DOHH2 (cell line): ENCODE results near the gene SRMS.

ENCODE experiments used
- H3F3A ChIP-seq: fragments of 200-600 bp; sonication (generic), shearing (Covaris generic); 2 replicates; pipeline ENCODE4 v1.6.0; 2016; ENCODE audit warnings: antibody characterized with exemption, mild to moderate bottlenecking; ENCODE audit not compliant: control insufficient read depth, insufficient read depth
- H3K27ac ChIP-seq: fragments of 200-600 bp; sonication (generic); 2 replicates; pipeline ENCODE4 v1.5.1; 2014; ENCODE audit warnings: low read depth, mild to moderate bottlenecking, low read length, moderate library complexity
- H3K27me3 ChIP-seq: fragments of 200-600 bp; sonication (generic); 2 replicates; pipeline ENCODE4 v1.6.1; 2014; ENCODE audit warnings: mild to moderate bottlenecking, low read length, mixed read lengths; ENCODE audit not compliant: control insufficient read depth
- H3K36me3 ChIP-seq: fragments of 200-600 bp; sonication (generic); 2 replicates; pipeline ENCODE4 v1.6.1; 2014; ENCODE audit warnings: mild to moderate bottlenecking, low read length, moderate library complexity, mixed read lengths; ENCODE audit not compliant: control insufficient read depth
- H3K4me1 ChIP-seq: fragments of 200-600 bp; sonication (generic); 2 replicates; pipeline ENCODE4 v1.6.1; 2014; ENCODE audit warnings: mild to moderate bottlenecking, low read length, mixed read lengths; ENCODE audit not compliant: control insufficient read depth
- H3K4me2 ChIP-seq: fragments of 200-600 bp; sonication (generic); 2 replicates; pipeline ENCODE4 v1.6.0; 2014; ENCODE audit warnings: mild to moderate bottlenecking, low read length, moderate library complexity
- H3K4me3 ChIP-seq: fragments of 200-600 bp; sonication (generic); 2 replicates; pipeline ENCODE4 v1.5.1; 2014; ENCODE audit warnings: mild to moderate bottlenecking, low read length, mixed read lengths
- H3K79me2 ChIP-seq: fragments of 200-600 bp; sonication (generic); 2 replicates; pipeline ENCODE4 v1.6.1; 2014; ENCODE audit warnings: mild to moderate bottlenecking, low read length, mixed read lengths; ENCODE audit not compliant: control insufficient read depth
- H3K9me2 ChIP-seq: fragments of 200-600 bp; sonication (generic); replicated peaks from 2 replicates; pipeline ENCODE4 v1.6.1; 2014; ENCODE audit warnings: mild to moderate bottlenecking, low read length, mixed read lengths; ENCODE audit not compliant: control insufficient read depth
- H3K9me3 ChIP-seq: fragments of 200-600 bp; sonication (generic); 2 replicates; pipeline ENCODE4 v1.6.1; 2014; ENCODE audit warnings: antibody characterized with exemption, low read length, mixed read lengths; ENCODE audit not compliant: control insufficient read depth, insufficient read depth
- H4K20me1 ChIP-seq: fragments of 200-600 bp; sonication (generic); 2 replicates; pipeline ENCODE4 v1.6.0; 2014; ENCODE audit warnings: low read depth, mild to moderate bottlenecking, antibody characterized with exemption, low read length, moderate library complexity; ENCODE audit not compliant: control insufficient read depth, insufficient read depth
- CTCF ChIP-seq: fragments of 200-600 bp; sonication (generic); IDR thresholded peaks from one replicate; pipeline ENCODE4 v1.5.1; 2014; ENCODE audit warnings: antibody characterized with exemption, mild to moderate bottlenecking, low read depth, low read length; ENCODE audit not compliant: poor library complexity, severe bottlenecking
- EZH2phosphoT487 ChIP-seq: fragments of 200-600 bp; sonication (generic); IDR thresholded peaks from 2 replicates; pipeline ENCODE4 v1.6.1; 2017; ENCODE audit warnings: borderline replicate concordance, mild to moderate bottlenecking, antibody characterized with exemption, low read length, moderate library complexity, mixed read lengths

Gene SRMS

GRCh38 chr20:63522091-63522868 is 25.3 kb downstream of the SRMS start:
- H3K4me1 ChIP-seq, result peaks cover 18% of the 10 kb centered on the region
- no peak overlapping the region for H3K27ac ChIP-seq
- H3K9me2 ChIP-seq, result no peaks in the 10 kb centered on the region
- H3K36me3 ChIP-seq, result peaks cover 22% of the 10 kb centered on the region
- H3K27me3 ChIP-seq, result peaks cover 11% of the 10 kb centered on the region
- peak overlapping the region; percentile 6; the same call in 1 of the 2 replicates for H3K4me2 ChIP-seq
- peaks cover 7% of the 10 kb centered on the region; the same call in 1 of the 2 replicates for H3F3A ChIP-seq
- no peak overlapping the region for H3K4me3 ChIP-seq
- H3K79me2 ChIP-seq, result peaks cover 13% of the 10 kb centered on the region
- peaks cover 14% of the 10 kb centered on the region for H4K20me1 ChIP-seq
- H3K9me3 ChIP-seq, result peaks cover 5% of the 10 kb centered on the region; the same call in 1 of the 2 replicates
- TF ChIP-seq EZH2phosphoT487 (no peak), CTCF (no peak)

- Histone ChIP-seq H3K79me2 (peaks cover 13% of the 10 kb centered on the region), H3K4me3 (peak overlapping the region; percentile 96), H3K36me3 (peaks cover 22% of the 10 kb centered on the region), H3K4me2 (peak overlapping the region; percentile 92), H3K4me1 (peaks cover 18% of the 10 kb centered on the region), H3K9me2 (no peaks in the 10 kb centered on the region), H3K27ac (no peak overlapping the region), H3F3A (peaks cover 7% of the 10 kb centered on the region; the same call in 1 of the 2 replicates), H4K20me1 (peaks cover 14% of the 10 kb centered on the region), H3K9me3 (peaks cover 5% of the 10 kb centered on the region; the same call in 1 of the 2 replicates), H3K27me3 (peaks cover 8% of the 10 kb centered on the region)
- no peak for TF ChIP-seq EZH2phosphoT487
- no peak for TF ChIP-seq CTCF
Measured at GRCh38 chr20:63521602-63522001, 25.9 kb downstream of the SRMS start.

GRCh38 chr20:63520934-63521601 is 26.5 kb downstream of the SRMS start:
- TF ChIP-seq CTCF, result peak; percentile 39
- TF ChIP-seq EZH2phosphoT487, result no peak
- Histone ChIP-seq H3K27ac (peak overlapping the region; percentile 26; the same call in 1 of the 2 replicates), H3F3A (peaks cover 7% of the 10 kb centered on the region; the same call in 1 of the 2 replicates), H3K9me2 (no peaks in the 10 kb centered on the region), H3K4me2 (peak overlapping the region; percentile 92), H3K27me3 (peaks cover 8% of the 10 kb centered on the region), H4K20me1 (peaks cover 14% of the 10 kb centered on the region), H3K36me3 (peaks cover 22% of the 10 kb centered on the region), H3K79me2 (peaks cover 13% of the 10 kb centered on the region), H3K4me3 (peak overlapping the region; percentile 96), H3K9me3 (peaks cover 5% of the 10 kb centered on the region; the same call in 1 of the 2 replicates), H3K4me1 (peaks cover 18% of the 10 kb centered on the region)
